K562 (cell line): ENCODE results near the gene SLC16A10. TPM values are rescaled to one million over a fixed set of nuclear protein-coding genes. Genes with fewer than 3 reads are reported as not detected.

Experiments
- ATAC-seq: fragments of 200-7000 bp; cut with Tn5 transposase; 3 replicates; pipeline ENCODE4 v1.9.1; 2020; ENCODE audit warnings: moderate library complexity
- BruUV-seq: library from RNA; stranded (reverse); fragments of 400-500 nt; replicated peaks from 2 replicates; lab custom pipeline; 2021; lab: Mats Ljungman, UMichigan
- CTCF ChIA-PET: fragments of 300-600 bp; formaldehyde crosslinking; extraction: SDS; loops from one replicate; lab custom pipeline; 2021; ENCODE audit warnings: low intra/inter-chr PET ratio; lab: Yijun Ruan, JAX
- POLR2A ChIA-PET: fragments of 300-600, 350-650 bp; sonication (Branson Sonifier 250); formaldehyde crosslinking; extraction: SDS; loops from one replicate; lab custom pipeline; 2021; ENCODE audit warnings: antibody characterized with exemption, inconsistent platforms; lab: Yijun Ruan, JAX
- DNase-seq, 4 experiments: peaks; one replicate each; pipeline versions ENCODE4 v3.0.0 to v3.0.0-alpha.2; 2011 to 2018; ENCODE audit warnings: low spot score in 3 of 4, mixed read lengths in 3 of 4; ENCODE audit errors: extremely low read depth in 1 of 4
- FAIRE-seq: peaks from 2 replicates; lab custom pipeline; 2011; peaks lifted over from hg19 to GRCh38; lab: Jason Lieb, UNC
- H2AFZ ChIP-seq: 2 replicates; pipeline ENCODE4 v1.6.0; 2011; ENCODE audit warnings: low read depth, low read length, control low read depth, inconsistent platforms
- H3K27ac ChIP-seq: fragments of 200-600 bp; 3 replicates; pipeline ENCODE4 v1.8.0; 2011; ENCODE audit warnings: low read depth, mild to moderate bottlenecking, control low read depth, inconsistent platforms, low read length, moderate library complexity, mixed read lengths; ENCODE audit errors: extremely low read depth
- H3K27me3 ChIP-seq, 2 experiments: fragments of 300-600 bp in 1 of 2; 2 replicates in 1 of 2; 3 replicates in 1 of 2; pipeline versions ENCODE4 v1.6.0 to v1.8.0; 2011; ENCODE audit warnings: inconsistent platforms in 2 of 2, low read length in 2 of 2, mild to moderate bottlenecking in 1 of 2, mixed read lengths in 1 of 2, moderate library complexity in 1 of 2; ENCODE audit not compliant: control insufficient read depth in 2 of 2, insufficient read depth in 2 of 2
- H3K36me3 ChIP-seq: fragments of 300-600 bp; 3 replicates; pipeline ENCODE4 v1.8.0; 2011; ENCODE audit warnings: mild to moderate bottlenecking, low read length, inconsistent platforms; ENCODE audit not compliant: control insufficient read depth, insufficient read depth
- H3K4me1 ChIP-seq, 2 experiments: fragments of 200-600 bp in 1 of 2; replicated peaks in 1 of 2; 2 replicates in 1 of 2; 3 replicates in 1 of 2; pipeline versions ENCODE4 v1.5.1 to v1.8.0; 2011; ENCODE audit warnings: inconsistent platforms in 2 of 2, low read length in 2 of 2, mild to moderate bottlenecking in 1 of 2, mixed read lengths in 1 of 2, moderate library complexity in 1 of 2; ENCODE audit not compliant: control insufficient read depth in 2 of 2, insufficient read depth in 2 of 2
- H3K4me2 ChIP-seq: 2 replicates; pipeline ENCODE4 v1.6.1; 2011; ENCODE audit warnings: low read length, control low read depth, inconsistent platforms, mixed read lengths; ENCODE audit not compliant: insufficient read depth
- H3K4me3 ChIP-seq: fragments of 200-600 bp; sonication (generic), shearing (Covaris generic); 2 replicates; pipeline ENCODE4 v1.5.1; 2016; ENCODE audit warnings: control low read depth, inconsistent platforms
- H3K79me2 ChIP-seq: fragments of 200-600 bp; 3 replicates; pipeline ENCODE4 v1.8.0; 2011; ENCODE audit warnings: low read length, inconsistent platforms; ENCODE audit not compliant: control insufficient read depth, insufficient read depth
- H3K9ac ChIP-seq, 2 experiments: 2 replicates each; pipeline versions ENCODE4 v1.6.0 to v1.6.1; 2011; ENCODE audit warnings: low read depth in 2 of 2, low read length in 2 of 2, control low read depth in 1 of 2, inconsistent platforms in 1 of 2, mild to moderate bottlenecking in 1 of 2, mixed read lengths in 1 of 2; ENCODE audit not compliant: insufficient read depth in 1 of 2
- H3K9me1 ChIP-seq: one replicate; pipeline ENCODE4 v1.6.0; 2011; ENCODE audit warnings: inconsistent platforms, mild to moderate bottlenecking, low read length, moderate library complexity; ENCODE audit not compliant: control insufficient read depth, insufficient read depth
- H3K9me3 ChIP-seq: replicated peaks from 2 replicates; pipeline ENCODE4 v1.5.1; 2011; ENCODE audit warnings: low read depth, low read length, inconsistent platforms; ENCODE audit not compliant: control insufficient read depth, insufficient read depth
- H4K20me1 ChIP-seq: replicated peaks from 2 replicates; pipeline ENCODE4 v1.6.1; 2011; ENCODE audit warnings: low read length, inconsistent platforms, mixed read lengths; ENCODE audit not compliant: control insufficient read depth, insufficient read depth
- DNMT1 ChIP-seq: fragments of 450-650 bp; IDR thresholded peaks from 2 replicates; pipeline ENCODE4 v1.6.1; 2016; ENCODE audit warnings: antibody characterized with exemption, mild to moderate bottlenecking
- HDAC8 ChIP-seq: fragments of 450-650 bp; IDR thresholded peaks from 2 replicates; pipeline ENCODE4 v1.6.1; 2016; ENCODE audit warnings: mild to moderate bottlenecking, missing genetic modification characterization, moderate library complexity, missing compliant biosample characterization
- HNRNPLL ChIP-seq: fragments of 200-400 bp; formaldehyde crosslinking; IDR thresholded peaks from 2 replicates; pipeline ENCODE4 v1.6.1; 2017; ENCODE audit warnings: low read length, low read depth, mild to moderate bottlenecking; ENCODE audit not compliant: poor library complexity, severe bottlenecking
- MCM3 ChIP-seq: fragments of 450-650 bp; IDR thresholded peaks from 2 replicates; pipeline ENCODE4 v1.6.1; 2016
- NFXL1 ChIP-seq: fragments of 450-650 bp; formaldehyde crosslinking; IDR thresholded peaks from 2 replicates; pipeline ENCODE4 v1.4.0; 2021; ENCODE audit warnings: mild to moderate bottlenecking
- PTTG1 ChIP-seq: fragments of 450-650 bp; IDR thresholded peaks from 2 replicates; pipeline ENCODE4 v1.6.1; 2016; ENCODE audit warnings: low read depth, mild to moderate bottlenecking, missing genetic modification characterization, missing compliant biosample characterization
- RHOXF2B ChIP-seq: fragments of 250-450 bp; sonication (Bioruptor Pico); conservative IDR thresholded peaks from 2 replicates; pipeline ENCODE4 v1.5.1; 2021
- TEAD4 ChIP-seq, 2 experiments: sonication (generic) in 1 of 2; formaldehyde crosslinking in 1 of 2; IDR thresholded peaks; 2 replicates each; pipeline versions ENCODE4 v1.6.1 to v1.8.0; 2012 to 2022; ENCODE audit warnings: borderline replicate concordance in 1 of 2, inconsistent platforms in 1 of 2, low read length in 1 of 2, mild to moderate bottlenecking in 1 of 2, missing genetic modification reagents in 1 of 2
- TSC22D4 ChIP-seq: fragments of 450-650 bp; IDR thresholded peaks from 2 replicates; pipeline ENCODE4 v1.6.1; 2016; ENCODE audit warnings: missing genetic modification characterization, missing biosample characterization, control low read depth
- ZBTB9 ChIP-seq: fragments of 450-650 bp; formaldehyde crosslinking; IDR thresholded peaks from 2 replicates; pipeline ENCODE4 v1.4.0; 2020; ENCODE audit warnings: mild to moderate bottlenecking, moderate library complexity
- WGBS: fragments of 100-300 bp; shearing (Covaris generic); methylation state at CpG from one replicate; pipeline ENCODE4 v1.1.6; 2016; ENCODE audit warnings: low coverage, mixed read lengths; ENCODE audit not compliant: insufficient coverage; ENCODE audit errors: missing lambda C conversion rate; 5-methylcytosine and 5-hydroxymethylcytosine counted together
- in situ Hi-C: fragments of 300-500 bp; cut with MboI; formaldehyde crosslinking; loops from 4 replicates; pipeline ENCODE4 v1.15.0; 2018; ENCODE audit warnings: inconsistent platforms, mixed read lengths
- intact Hi-C: fragments of 100-400 bp; cut with micrococcal nuclease; formaldehyde crosslinking; loops from 2 replicates; pipeline ENCODE4 v1.14.2; 2022
- polyA plus RNA-seq, 8 experiments: library from polyadenylated mRNA; depleted of rRNA in 4 of 8; stranded (reverse) in 5 of 8; unstranded in 3 of 8; fragments of >200 nt; fragmentation: Nextera tagmentation in 2 of 8; fragmentation: Illumina TruSeq in 1 of 8; extraction: Ambion mirVana in 2 of 8; extraction: Trizol in 1 of 8; gene quantifications; 2 replicates each; pipeline versions ENCODE4 v1.2.1 to v1.2.3, GENCODE V29; 2011 to 2014; ENCODE audit warnings: inconsistent platforms in 1 of 8, missing spikeins in 1 of 8
- total RNA-seq, 7 experiments: library from RNA; depleted of rRNA in 6 of 7; stranded (reverse); fragments of >200 nt in 6 of 7; fragmentation: Illumina TruSeq in 2 of 7; extraction: Trizol in 2 of 7; gene quantifications; 2 replicates each; pipeline versions ENCODE4 v1.2.1 to v1.2.3, GENCODE V29; 2011 to 2021; ENCODE audit warnings: low replicate concordance in 1 of 7

Gene SLC16A10
- total and polyA plus RNA-seq, 9 of the 15 experiments (the other 6 are each of a cell fraction or from before 2014, with no cell fraction given): 0.02 to 0.54 (median 0.24) TPM; not detected in 4

- Histone ChIP-seq H2AFZ (no peak overlapping the region), H3K9ac (no peak overlapping the region), H3K9me1 (no peaks in the 10 kb centered on the region), H3K27ac (no peak overlapping the region), H3K36me3 (no peaks in the 10 kb centered on the region), H3K4me1 (peaks cover under 1 to 13% of the 10 kb centered on the region in 2 experiments; a peak in 2 of 5 replicates), H3K27me3 (peaks cover 25 to 46% of the 10 kb centered on the region in 2 experiments), H3K4me3 (no peak overlapping the region), H3K4me2 (no peak overlapping the region), H3K79me2 (no peaks in the 10 kb centered on the region), H4K20me1 (no peaks in the 10 kb centered on the region), H3K9me3 (peaks cover 2% of the 10 kb centered on the region; the same call in 1 of the 2 replicates)
- FAIRE-seq (no peak), ATAC-seq (no peak), DNase-seq (no peak)
- in situ Hi-C loops: no loop called here
- BruUV-seq: no TSS peak
- 4% methylated on average over 3 of the region's 3 CpGs for WGBS
- CTCF ChIA-PET: no interaction called here
- POLR2A ChIA-PET: no interaction called here
- TF ChIP-seq RHOXF2B (no peak), TSC22D4 (tag) (no peak), NFXL1 (CRISPR knock-in tag) (no peak), HNRNPLL (no peak), HDAC8 (no peak), TEAD4 (IDR thresholded peaks at IDR 0.05; ENCODE audit: low read length) (no peak), TEAD4 (CRISPR knock-in tag; IDR thresholded peaks at IDR 0.05; ENCODE audit: borderline replicate concordance) (no peak), DNMT1 (no peak), PTTG1 (tag) (no peak), ZBTB9 (CRISPR knock-in tag) (no peak), MCM3 (no peak)
- intact Hi-C loops: no loop called here
Measured at GRCh38 chr6:111091987-111092386, 4.7 kb downstream of the SLC16A10 start.
